HepG2 (cell line): ENCODE results near the gene RMI1. TPM values are rescaled to one million over a fixed set of nuclear protein-coding genes. Genes with fewer than 3 reads are reported as not detected.

Source experiments
- AKAP8 ChIP-seq: sonication (generic); formaldehyde crosslinking; IDR thresholded peaks from 2 replicates; pipeline ENCODE4 v1.5.1; 2020; ENCODE audit warnings: mild to moderate bottlenecking, missing genetic modification reagents
- ATAD3A ChIP-seq: sonication (generic); formaldehyde crosslinking; IDR thresholded peaks from 2 replicates; pipeline ENCODE4 v1.4.0; 2020; ENCODE audit warnings: missing genetic modification reagents
- ESRRA ChIP-seq: sonication (generic); formaldehyde crosslinking; IDR thresholded peaks from 2 replicates; pipeline ENCODE4 v1.5.1; 2020; ENCODE audit warnings: mild to moderate bottlenecking, low read depth, missing genetic modification reagents
- HCFC1 ChIP-seq: fragments of 150-350 bp; IDR thresholded peaks from 2 replicates; pipeline ENCODE4 v1.6.1; 2014; ENCODE audit warnings: low read depth, low read length
- HNF1B ChIP-seq: sonication (generic); formaldehyde crosslinking; IDR thresholded peaks from 2 replicates; pipeline ENCODE4 v1.5.1; 2020; ENCODE audit warnings: mild to moderate bottlenecking, moderate library complexity, missing genetic modification reagents
- HNRNPH1 ChIP-seq: fragments of 200-400 bp; formaldehyde crosslinking; optimal IDR thresholded peaks from 2 replicates; pipeline ENCODE3; 2017; ENCODE audit warnings: mild to moderate bottlenecking, low read depth, low read length
- IRF2 ChIP-seq: IDR thresholded peaks from 2 replicates; pipeline ENCODE4 v1.6.1; 2018; ENCODE audit warnings: missing genetic modification reagents, missing compliant biosample characterization
- MYC ChIP-seq: sonication (generic); formaldehyde crosslinking; IDR thresholded peaks from 2 replicates; pipeline ENCODE4 v1.9.0; 2021; ENCODE audit warnings: missing genetic modification reagents, borderline replicate concordance
- NFE2L2 ChIP-seq: fragments of 150-350 bp; IDR thresholded peaks from 2 replicates; pipeline ENCODE4 v1.6.1; 2014; ENCODE audit warnings: low read length
- NFIC ChIP-seq: IDR thresholded peaks from 2 replicates; pipeline ENCODE4 v1.6.1; 2012; ENCODE audit warnings: mild to moderate bottlenecking, low read length, inconsistent platforms
- RARA ChIP-seq: IDR thresholded peaks from 2 replicates; pipeline ENCODE4 v1.6.1; 2016; ENCODE audit warnings: missing genetic modification reagents, missing compliant biosample characterization
- REL ChIP-seq: sonication (generic); formaldehyde crosslinking; conservative IDR thresholded peaks from 2 replicates; pipeline ENCODE4 v1.8.0; 2022; ENCODE audit warnings: mild to moderate bottlenecking, missing genetic modification reagents, moderate library complexity
- SMAD3 ChIP-seq: sonication (generic); formaldehyde crosslinking; IDR thresholded peaks from 2 replicates; pipeline ENCODE4 v1.4.0; 2020; ENCODE audit warnings: missing genetic modification reagents
- STAG1 ChIP-seq: sonication (generic); formaldehyde crosslinking; IDR thresholded peaks from 2 replicates; pipeline ENCODE4 v1.4.0; 2020; ENCODE audit warnings: missing genetic modification reagents
- THAP9 ChIP-seq: sonication (generic); formaldehyde crosslinking; IDR thresholded peaks from 2 replicates; pipeline ENCODE4; 2020; ENCODE audit warnings: missing genetic modification reagents, mild to moderate bottlenecking, borderline replicate concordance
- ZGPAT ChIP-seq: IDR thresholded peaks from 2 replicates; pipeline ENCODE4 v1.6.1; 2016; ENCODE audit warnings: mild to moderate bottlenecking
- ZNF260 ChIP-seq: sonication (generic); formaldehyde crosslinking; IDR thresholded peaks from 2 replicates; pipeline ENCODE4 v1.4.0; 2020; ENCODE audit warnings: missing genetic modification reagents, low read depth, mild to moderate bottlenecking, borderline replicate concordance
- ZNF263 ChIP-seq: sonication (generic); formaldehyde crosslinking; IDR thresholded peaks from 2 replicates; pipeline ENCODE4 v1.4.0; 2020; ENCODE audit warnings: missing genetic modification reagents
- ZNF512B ChIP-seq: sonication (generic); formaldehyde crosslinking; IDR thresholded peaks from 2 replicates; pipeline ENCODE4 v1.5.1; 2020; ENCODE audit warnings: missing genetic modification reagents, mild to moderate bottlenecking, borderline replicate concordance
- ZNF549 ChIP-seq: sonication (generic); formaldehyde crosslinking; IDR thresholded peaks from 2 replicates; pipeline ENCODE4 v1.5.0; 2020; ENCODE audit warnings: missing genetic modification reagents
- ZNF790 ChIP-seq: sonication (generic); formaldehyde crosslinking; IDR thresholded peaks from 2 replicates; pipeline ENCODE4 v1.8.0; 2022; ENCODE audit warnings: missing genetic modification reagents, mild to moderate bottlenecking, borderline replicate concordance
- ZSCAN31 ChIP-seq: sonication (generic); formaldehyde crosslinking; IDR thresholded peaks from 2 replicates; pipeline ENCODE4 v1.5.0; 2020; ENCODE audit warnings: low read depth, mild to moderate bottlenecking, missing genetic modification reagents
- polyA plus RNA-seq, 8 experiments: library from polyadenylated mRNA; depleted of rRNA in 3 of 8; stranded (reverse) in 7 of 8; unstranded in 1 of 8; fragments of >200 nt; fragmentation: Illumina TruSeq in 4 of 8; extraction: Trizol in 4 of 8; gene quantifications; 2 replicates each; pipeline versions ENCODE4 v1.2.1 to v1.2.3, GENCODE V29; 2011 to 2016; ENCODE audit warnings: low read depth in 4 of 8, missing spikeins in 1 of 8, mixed read lengths in 1 of 8; ENCODE audit not compliant: insufficient read depth in 1 of 8
- total RNA-seq, 5 experiments: library from RNA; depleted of rRNA; stranded (reverse); fragments of >200 nt; fragmentation: Illumina TruSeq; extraction: Trizol; gene quantifications; 2 replicates each; pipeline ENCODE4 v1.2.3, GENCODE V29; 2016; ENCODE audit warnings: low read depth in 1 of 5

RMI1 gene
- total and polyA plus RNA-seq, 2 of the 13 experiments (the other 11 are each of a cell fraction or from before 2014, with no cell fraction given), result 0.54 to 3.7 TPM

- TF ChIP-seq HNF1B (CRISPR knock-in tag) (peak; percentile 5; the same call in 1 of the 2 replicates), ZNF260 (CRISPR knock-in tag) (no peak), ZSCAN31 (CRISPR knock-in tag) (0 out of 2 replicates have a peak, but pooled peaks have one; percentile 18), HCFC1 (no peak), ZGPAT (CRISPR knock-in tag) (no peak), ESRRA (CRISPR knock-in tag) (no peak), NFIC (0 out of 2 replicates have a peak, but pooled peaks have one; percentile 27), SMAD3 (CRISPR knock-in tag) (no peak), AKAP8 (peak; percentile 62), ATAD3A (no peak), RARA (CRISPR knock-in tag) (no peak), REL (CRISPR knock-in tag) (0 out of 2 replicates have a peak, but pooled peaks have one; percentile 44), STAG1 (no peak), ZNF263 (CRISPR knock-in tag) (no peak; the same call in none of the 2 replicates), HNRNPH1 (no peak), IRF2 (CRISPR knock-in tag) (0 out of 2 replicates have a peak, but pooled peaks have one; percentile 6), ZNF549 (no peak), ZNF512B (CRISPR knock-in tag) (no peak), ZNF790 (CRISPR knock-in tag) (no peak), MYC (CRISPR knock-in tag) (peak; percentile 95), NFE2L2 (no peak), THAP9 (CRISPR knock-in tag) (0 out of 2 replicates have a peak, but pooled peaks have one; percentile 2)
Measured at GRCh38 chr9:83978992-83979811, 1.4 kb upstream of the RMI1 start (continued).
